Lower leg skin (tissue), 3 donors: ENCODE data around the gene FSTL5.

Source experiments
- POLR2A ChIP-seq, 2 donors: fragments of 450-650 bp; IDR thresholded peaks; one replicate each; pipeline ENCODE4 v1.6.1; 2016 to 2017; ENCODE audit warnings: antibody characterized with exemption in 2 of 2, mild to moderate bottlenecking in 1 of 2, moderate library complexity in 1 of 2
- TF ChIP-seq, protein P1 (sequence below), 3 donors: fragments of 450-650 bp; IDR thresholded peaks; one replicate each; pipeline ENCODE4 v1.5.1; 2016; ENCODE audit warnings: antibody characterized with exemption in 3 of 3, mild to moderate bottlenecking in 3 of 3, moderate library complexity in 2 of 3

DNA sequence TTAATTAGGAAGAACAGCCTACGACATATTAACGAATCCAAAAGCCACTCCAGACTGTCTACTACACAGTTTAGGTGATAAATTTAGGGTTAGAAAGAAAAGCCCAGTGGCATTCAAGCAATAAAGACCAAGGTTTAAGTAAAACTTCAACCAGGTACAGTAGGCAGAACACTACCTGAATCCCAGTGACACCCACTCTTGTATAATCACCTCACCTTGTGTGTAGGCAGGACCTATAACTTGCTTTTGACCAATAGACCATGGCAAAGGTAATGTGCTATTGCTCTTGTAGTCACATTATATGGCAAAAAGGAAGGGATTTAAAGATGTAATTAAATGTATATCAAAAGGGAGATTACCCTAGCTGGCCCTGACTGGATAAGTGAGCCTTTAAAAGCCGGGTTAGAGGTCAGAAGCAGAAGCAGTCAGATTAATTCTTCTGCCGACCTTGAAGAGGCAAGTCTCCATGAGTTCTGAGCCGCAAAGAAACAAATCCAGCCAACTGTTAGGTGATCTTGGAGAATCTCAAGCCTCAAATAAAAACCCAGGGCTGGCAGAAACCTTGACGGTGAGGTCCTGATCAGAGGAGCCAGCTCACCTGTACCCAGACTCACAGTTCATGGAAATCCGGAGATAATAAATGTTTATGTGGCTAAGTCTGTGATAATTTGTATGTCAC lies 8.8 kb downstream of the FSTL5 start:
- TF ChIP-seq POLR2A (IDR thresholded peaks at IDR 0.05) = no peak
- TF ChIP-seq, protein P1, sequence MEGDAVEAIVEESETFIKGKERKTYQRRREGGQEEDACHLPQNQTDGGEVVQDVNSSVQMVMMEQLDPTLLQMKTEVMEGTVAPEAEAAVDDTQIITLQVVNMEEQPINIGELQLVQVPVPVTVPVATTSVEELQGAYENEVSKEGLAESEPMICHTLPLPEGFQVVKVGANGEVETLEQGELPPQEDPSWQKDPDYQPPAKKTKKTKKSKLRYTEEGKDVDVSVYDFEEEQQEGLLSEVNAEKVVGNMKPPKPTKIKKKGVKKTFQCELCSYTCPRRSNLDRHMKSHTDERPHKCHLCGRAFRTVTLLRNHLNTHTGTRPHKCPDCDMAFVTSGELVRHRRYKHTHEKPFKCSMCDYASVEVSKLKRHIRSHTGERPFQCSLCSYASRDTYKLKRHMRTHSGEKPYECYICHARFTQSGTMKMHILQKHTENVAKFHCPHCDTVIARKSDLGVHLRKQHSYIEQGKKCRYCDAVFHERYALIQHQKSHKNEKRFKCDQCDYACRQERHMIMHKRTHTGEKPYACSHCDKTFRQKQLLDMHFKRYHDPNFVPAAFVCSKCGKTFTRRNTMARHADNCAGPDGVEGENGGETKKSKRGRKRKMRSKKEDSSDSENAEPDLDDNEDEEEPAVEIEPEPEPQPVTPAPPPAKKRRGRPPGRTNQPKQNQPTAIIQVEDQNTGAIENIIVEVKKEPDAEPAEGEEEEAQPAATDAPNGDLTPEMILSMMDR (IDR thresholded peaks at IDR 0.05) = no peak
